ENCODE measurements around the gene MYO9A.

GRCh38 chr15:71931261-71931660 lies 186.7 kb downstream of the MYO9A start:
- TF ChIP-seq CTCF (IDR thresholded peaks at IDR 0.05), result no peak
- TF ChIP-seq POLR2A (IDR thresholded peaks at IDR 0.05), result no peak
